GM21515 (cell line): Measurements from ENCODE around the gene C4orf17.

ENCODE experiments used
- ATAC-seq: cut with Tn5 transposase; IDR thresholded peaks from one replicate; pipeline ENCODE4 v1.9.1; 2021; ENCODE audit not compliant: unreplicated experiment

C4orf17 gene

DNA sequence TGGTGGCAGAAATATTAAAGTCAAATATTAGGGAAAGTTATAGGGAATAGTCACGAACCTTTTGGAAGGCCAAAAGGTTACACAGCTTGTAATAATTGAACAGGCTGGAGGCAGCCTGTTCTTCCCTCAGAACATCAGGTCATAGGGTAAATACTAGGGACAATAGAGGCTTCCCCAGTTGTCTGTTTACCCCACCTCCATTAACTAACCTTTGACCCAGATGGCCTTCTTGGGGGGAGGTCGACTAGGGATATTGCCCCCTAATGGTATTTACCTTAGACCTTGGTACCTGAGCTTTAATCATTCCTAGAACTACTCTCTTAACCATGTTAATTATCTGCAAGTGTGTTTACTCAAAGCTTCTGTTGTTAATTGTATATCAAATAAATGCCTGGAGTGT, 26.0 kb downstream of the C4orf17 start:
- no peak for ATAC-seq

DNA sequence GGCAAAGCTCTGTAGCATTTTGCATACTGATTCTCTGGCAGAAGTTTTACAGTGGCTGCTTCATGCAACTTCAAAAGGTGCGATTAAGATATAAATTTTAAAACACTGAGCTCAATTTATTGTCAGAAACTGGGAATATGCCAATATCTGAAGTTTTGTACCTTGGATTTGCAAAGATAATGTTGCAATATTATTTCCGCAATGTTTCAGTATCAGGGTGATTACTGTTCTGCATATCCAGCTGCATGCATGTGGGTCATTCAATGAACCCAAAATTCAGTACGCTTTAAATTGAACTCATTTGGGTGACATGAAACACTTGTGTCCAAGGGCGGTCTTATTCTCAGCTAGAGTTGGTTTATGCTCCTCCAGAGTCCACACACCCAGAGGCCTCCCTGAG, 26.9 kb downstream of the C4orf17 start:
- ATAC-seq = no peak

DNA sequence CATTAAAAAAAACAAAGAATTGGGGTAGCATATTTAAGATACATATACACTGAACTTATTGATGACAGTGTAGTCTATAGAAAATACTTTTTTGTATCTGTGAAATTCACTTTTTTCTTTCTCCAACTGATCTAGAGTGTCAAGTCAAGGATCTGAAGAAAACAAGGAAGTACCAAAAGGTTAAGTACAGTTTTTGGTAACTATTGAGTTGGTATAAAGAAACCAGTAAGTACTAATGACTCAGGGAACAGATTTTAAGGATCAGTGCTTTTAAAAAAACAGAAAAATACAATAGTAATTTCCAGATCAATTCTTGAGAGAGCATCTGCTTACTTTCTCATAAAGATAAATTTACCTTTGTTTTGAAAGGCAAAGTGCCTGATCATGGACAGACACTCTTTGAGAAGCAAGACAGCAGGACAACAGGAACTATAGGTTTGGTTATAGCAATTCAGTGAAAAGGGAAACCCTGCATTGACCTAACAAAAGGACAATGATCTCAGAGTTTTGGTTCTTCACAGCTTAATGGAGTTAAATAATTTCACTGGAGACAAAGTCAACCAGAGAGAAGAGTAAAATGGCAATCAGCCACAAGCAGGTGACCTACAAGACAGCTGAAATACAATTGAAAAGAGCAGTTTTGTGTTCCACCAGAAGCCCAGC, 29.6 kb downstream of the C4orf17 start:
- ATAC-seq = no peak

DNA sequence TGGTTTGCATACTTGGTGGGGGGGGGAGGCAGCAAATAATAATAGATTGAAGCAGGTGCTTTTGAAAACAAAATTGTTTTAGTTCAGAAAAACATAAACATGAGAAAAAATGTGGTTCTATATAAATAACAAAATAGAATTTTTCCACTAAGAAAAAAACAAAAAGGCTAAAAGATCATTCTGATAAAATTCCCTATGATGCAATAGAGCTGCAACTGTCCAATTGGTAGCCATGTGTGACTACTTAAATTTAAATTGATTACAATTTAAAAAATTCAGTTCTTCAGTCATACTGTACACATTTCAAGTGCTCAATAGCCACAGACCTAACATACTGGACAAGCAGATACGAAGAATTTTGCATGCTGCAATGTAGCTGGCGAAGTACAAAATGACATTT, 42.1 kb downstream of the C4orf17 start:
- ATAC-seq = no peak

DNA sequence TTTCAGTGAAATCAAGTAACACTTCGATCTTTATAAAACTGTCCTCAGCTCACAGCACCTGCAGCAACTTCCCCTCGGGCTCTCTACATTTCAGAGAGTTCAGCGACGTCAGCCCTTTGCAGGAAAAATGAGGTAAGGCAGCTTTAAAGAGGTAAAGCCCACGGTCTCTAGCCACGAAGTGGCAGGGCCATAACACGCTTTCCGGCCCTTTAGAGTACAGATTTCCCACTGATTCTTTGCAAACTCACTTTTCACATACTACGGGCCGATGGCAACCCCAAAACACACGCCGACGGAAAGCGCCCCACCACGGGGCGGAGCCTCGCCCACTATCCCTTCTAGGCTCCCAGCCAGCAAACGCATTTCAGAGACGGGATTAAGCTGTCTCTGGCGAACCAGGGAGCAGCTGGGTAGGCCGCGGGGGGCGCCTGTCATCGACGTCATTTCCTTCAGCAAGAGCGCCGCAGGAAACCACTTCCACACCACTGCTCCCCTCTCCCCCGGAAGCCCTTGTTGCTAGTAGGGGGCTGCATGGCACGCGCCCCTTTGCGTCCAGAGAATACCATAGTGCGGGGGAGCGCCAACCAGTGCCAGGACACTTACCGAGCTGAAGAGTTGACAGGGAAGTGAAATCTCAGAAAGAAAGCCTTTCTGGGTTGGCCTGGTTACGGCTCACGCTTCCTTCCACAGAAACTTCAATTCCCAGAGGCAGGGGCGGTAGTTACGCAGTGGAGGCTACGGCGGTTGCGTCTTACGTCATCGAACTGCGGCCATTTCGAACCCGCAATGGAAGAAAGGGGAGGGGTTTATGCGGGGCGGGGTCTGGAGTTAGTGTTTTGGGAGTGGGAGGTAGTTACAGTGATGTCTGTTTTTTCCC, 52.7 kb downstream of the C4orf17 start, which contains the start of gene TRMT10A:
Gene TRMT10A, minus strand, starts transcription at position 730 of the 877 bp plus-strand sequence. CDS start 4,701 bp downstream, outside the sequence.
- peak; percentile 96 for ATAC-seq

DNA sequence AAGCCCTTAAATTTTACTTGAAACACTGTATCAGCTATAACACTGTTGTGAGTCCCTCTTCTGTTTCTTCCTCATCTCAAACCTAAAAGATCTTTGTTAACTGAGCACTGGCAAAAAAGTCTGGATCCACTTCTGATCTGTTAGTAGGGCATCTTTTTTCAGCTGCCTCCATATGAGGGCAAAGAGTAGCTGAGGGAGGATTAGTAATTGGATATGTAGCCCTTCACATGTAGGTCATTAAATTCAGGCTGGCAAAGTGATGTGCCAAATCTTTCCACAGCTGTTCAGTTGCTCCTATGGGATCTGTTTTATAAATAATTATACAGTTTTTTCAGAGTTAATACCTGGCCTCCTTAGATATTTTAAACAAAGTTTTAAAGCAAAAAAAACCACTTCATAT, 54.1 kb downstream of the C4orf17 start:
- ATAC-seq = no peak

DNA sequence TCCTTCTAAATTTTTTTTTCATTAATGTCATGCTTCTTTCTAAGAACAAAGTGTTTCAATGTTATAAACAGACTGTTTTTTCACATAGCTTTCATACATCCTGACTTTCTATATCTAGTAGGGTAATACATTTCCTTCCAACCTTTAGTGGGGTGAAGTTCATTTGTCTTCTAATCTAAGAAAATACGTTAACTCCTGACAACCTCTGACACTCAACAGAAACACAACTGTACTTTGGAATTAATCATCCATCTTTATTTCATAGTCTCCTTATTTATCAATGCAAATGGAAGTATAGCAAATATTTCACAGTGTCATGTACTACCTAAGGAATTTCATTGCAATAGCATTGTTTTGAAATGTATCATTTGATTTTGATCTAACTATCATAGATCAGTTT, 61.1 kb downstream of the C4orf17 start:
- ATAC-seq = no peak

DNA sequence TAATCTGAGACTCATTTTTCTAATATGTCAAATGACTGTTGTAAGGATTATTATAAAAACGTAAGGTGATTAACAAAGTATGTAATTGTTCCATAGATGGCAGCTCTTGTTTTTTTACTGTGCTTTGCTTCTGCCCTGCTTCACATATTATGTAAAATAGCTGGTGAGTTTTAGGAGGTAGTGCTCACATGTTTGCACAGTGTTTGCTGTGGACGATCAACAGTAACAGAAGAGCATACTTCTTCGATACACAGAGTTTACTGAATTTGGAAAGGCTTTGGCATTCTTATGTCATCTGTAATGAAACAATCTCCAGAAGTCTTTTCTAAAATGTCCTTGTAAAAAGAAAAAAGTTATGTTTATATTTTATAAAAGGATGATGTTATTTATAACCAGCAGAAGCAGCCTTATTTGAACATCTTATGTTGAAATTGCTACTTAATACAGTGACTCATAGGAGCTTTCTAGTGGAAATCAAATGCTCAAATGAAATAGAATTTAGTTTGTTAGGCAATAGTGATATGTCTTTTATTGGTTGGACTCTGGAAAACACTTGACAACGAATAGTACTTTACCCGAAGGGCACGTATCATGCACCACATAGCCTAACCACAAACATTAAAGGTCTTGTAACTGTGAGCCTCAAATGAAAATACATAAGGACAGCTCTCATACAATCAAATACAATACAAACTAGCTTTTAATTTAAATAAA, 61.9 kb downstream of the C4orf17 start:
- ATAC-seq = no peak

DNA sequence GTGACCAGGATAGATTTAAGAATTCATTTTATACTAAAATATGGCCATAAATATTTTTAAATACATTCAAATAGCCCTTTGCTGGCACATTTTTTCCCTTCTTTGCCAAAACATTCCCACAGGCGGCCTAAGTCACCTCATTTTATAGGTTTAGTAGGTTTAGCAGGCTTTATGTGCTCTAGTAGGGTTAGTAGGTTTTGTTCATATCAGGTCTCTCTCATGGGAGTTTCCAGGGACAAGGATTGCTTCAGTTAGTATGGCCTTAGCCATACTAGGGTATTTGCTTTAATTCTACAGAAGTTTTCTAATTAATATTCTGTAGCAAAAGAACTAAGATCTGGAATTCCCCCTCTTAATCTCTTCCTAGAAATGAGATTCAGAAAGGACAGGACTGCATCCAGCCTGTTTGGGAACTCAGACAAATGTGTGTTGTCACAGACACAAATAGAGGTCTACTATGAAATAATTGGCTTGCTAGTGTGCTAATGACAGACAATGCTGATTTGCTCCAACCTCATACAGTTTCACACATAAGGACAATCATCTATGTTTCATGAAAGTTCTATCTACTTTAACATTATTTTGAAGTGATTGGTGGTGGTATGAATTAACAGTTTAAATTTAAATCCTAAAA, 63.0 kb downstream of the C4orf17 start:
- no peak for ATAC-seq

DNA sequence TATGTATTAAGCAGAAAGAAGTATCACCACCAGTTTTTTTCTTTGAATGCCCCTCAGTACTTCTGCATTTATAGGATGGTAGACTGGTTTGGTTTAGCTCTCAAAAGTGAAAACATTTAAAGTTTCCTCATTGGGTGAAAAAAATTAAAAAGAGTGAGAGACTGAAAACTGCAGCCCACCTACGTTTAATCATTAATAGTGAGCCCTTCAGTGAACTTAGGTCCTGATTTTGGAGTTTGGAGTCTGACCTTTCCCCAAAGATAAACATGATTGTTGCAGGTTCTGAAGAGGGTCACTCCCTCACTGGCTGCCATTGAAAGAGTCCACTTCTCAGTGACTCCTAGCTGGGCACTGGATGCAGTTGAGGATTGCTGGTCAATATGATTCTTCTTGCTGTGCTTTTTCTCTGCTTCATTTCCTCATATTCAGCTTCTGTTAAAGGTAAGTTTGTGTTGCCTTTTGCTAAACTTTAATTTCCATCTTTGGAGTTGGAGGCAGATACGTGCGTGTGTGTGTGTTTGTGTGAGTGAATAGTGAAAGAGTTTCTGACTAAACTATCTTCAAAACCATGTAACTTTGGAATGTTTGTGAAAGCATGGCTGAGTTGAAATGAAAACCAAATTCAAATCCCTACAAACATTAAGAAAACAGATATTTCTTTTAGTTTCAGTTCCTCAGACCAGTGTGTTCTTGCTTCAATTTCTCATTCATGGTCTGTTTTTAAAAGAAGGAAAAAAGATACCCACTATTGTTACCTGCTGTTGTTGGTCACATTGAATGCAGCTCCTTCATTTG, 63.9 kb downstream of the C4orf17 start, which contains the start of gene MTTP:
Gene MTTP, plus strand, starts transcription at position 295 of the 795 bp plus-strand sequence. Its CDS starts 86 bp downstream, at position 381.
- peak; percentile 83 for ATAC-seq

DNA sequence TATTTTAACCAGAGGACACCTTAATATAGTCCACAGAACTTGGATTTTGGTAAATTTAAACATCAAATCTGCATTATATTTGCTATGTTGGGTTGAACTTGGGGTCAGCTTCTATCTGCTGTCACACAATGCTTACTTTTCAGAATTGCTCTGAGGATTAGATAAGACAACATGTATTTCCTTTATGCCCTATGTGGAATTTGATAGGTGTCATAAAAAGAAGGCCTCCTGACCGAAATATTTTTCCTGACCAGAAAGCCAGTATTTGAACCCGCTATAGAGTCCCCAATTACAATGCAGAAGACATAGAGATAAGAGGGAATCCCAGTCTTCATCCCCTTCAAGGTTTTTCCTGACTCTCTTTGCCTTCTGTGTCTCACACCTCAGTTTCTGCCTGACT, 67.9 kb downstream of the C4orf17 start:
- no peak for ATAC-seq

DNA sequence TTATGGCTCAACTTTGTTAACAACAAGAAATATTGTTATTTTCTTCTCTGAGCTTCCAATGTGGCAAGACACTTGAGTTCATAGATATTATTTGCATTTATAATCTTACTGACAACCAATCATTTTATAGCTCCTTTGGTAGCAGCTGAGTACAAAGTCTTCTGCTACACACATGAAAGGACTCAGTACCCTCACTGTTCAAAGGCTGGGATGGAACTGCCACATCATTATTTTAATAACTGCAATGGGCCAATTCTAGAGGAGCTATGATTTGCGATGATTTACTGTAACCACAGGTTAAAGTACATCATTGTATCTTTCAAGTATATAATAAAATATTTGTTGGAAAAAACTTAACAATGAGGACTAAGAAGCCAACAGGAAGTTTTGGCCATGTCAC, 74.7 kb downstream of the C4orf17 start:
- no peak for ATAC-seq

DNA sequence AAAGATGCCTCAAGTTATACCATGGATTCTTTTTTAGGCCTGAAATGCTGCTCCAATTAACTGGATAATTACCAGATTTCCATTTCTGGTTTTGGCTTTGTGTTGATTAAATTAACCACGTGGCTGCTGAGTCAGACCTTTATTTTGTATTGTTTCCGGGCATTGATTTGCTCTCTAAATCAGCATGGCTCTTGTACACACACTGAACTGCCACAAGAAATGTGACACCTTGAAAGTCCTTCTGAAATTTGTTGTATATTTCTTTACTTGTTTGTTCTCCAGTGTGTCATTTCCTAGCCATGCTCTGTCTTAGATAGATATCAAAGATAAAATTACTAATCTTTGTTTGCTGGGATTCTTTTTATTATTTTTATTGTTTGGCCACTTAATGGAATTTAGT, 75.5 kb downstream of the C4orf17 start:
- no peak for ATAC-seq

DNA sequence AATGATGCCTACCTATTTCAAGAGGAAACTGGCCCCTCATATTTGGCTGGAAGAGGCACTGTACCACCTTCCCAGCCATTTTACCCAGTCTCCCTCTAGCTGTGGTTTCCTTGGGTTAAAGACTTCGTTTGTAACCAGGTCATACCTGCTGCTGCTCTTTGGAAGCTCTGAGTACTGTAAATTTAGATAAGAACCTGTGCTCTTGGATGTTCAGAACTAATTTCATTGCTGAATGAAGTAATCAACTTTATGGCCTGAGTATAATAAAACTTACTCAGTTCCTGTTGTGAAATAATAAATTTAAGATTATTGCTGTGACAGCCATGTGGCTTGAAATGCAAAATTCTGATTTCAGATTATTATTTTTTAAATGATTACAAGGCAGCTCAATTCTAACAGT, 76.0 kb downstream of the C4orf17 start:
- no peak for ATAC-seq

DNA sequence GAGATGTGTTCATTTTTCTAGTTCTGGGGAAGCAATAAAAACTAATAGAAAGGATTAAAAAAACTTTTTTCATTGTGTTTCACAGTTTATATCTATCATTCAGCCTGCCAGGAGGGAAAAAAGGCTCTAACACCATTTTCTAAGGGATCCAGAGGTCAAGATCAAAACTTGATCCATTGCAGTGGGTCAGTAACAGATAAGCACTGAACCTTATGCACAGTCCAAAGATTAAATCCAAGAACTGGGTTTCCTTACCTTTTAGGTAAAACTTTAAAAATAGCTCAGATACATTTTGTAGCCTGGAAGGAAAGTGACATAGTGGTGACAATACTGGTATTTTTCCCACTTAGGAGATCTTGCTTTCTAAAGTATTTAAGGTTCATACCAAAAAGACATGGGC, 76.5 kb downstream of the C4orf17 start:
- ATAC-seq = no peak

DNA sequence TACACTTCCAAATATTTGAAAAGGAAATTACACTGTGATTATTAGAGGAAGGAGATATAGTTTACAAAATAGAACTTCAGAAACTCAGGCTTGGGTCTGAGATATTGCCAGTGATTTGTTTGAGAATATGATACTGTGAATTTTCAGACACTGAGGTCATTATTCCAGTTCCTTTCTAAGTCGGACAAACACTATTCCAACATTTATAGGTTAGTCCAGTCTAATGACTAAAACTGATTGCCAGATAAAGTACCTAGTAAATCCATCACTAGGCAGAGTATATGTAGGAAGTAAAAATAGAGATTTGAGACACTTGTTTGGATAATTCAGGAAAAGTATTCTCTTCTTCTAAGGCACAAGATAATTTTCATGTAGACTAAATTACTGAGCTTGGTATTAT, 77.0 kb downstream of the C4orf17 start:
- ATAC-seq = no peak

DNA sequence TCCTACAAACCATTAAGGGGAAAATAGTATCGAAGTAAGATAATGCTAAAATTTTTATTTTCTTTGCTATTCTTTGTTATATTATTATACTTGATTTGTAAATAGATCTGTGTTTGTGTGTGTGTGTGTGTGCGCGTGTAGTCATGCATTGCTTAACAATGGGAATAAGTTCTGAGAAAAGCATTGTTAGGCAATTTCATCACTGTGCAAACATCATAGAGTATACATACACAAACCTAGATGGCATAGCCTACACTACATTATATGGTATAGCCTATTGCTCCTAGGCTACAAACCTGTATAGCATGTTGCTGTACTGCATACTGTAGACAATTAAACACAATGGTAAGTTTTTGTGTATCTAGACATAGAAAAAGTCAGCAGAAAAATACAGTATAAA, 80.9 kb downstream of the C4orf17 start:
- ATAC-seq = no peak
